Cardiac septum (tissue), 1 donor: ENCODE measurements around the gene COL4A2. TPM values are rescaled to one million over a fixed set of nuclear protein-coding genes. Genes with fewer than 3 reads are reported as not detected.

Experiments used
- DNase-seq: peaks from one replicate; pipeline ENCODE4 v3.0.0-alpha.2; 2020; ENCODE audit warnings: low spot score
- intact Hi-C: fragments of 100-400 bp; cut with DNase I; formaldehyde crosslinking; loops from one replicate; pipeline ENCODE4 v1.14.0; 2022
- total RNA-seq: library from RNA; stranded (reverse); fragmentation: NEBNext Ultra II Directional; extraction: Animal tissue kit (Norgen Biotek cat#: 25700); gene quantifications from one replicate; pipeline ENCODE4 v1.2.1, GENCODE V29; 2021
- donor health status: DM: no; HTN: no; CAD: no.

COL4A2 gene
- total RNA-seq, 1 donor from 2014 or later: 165 TPM

DNA sequence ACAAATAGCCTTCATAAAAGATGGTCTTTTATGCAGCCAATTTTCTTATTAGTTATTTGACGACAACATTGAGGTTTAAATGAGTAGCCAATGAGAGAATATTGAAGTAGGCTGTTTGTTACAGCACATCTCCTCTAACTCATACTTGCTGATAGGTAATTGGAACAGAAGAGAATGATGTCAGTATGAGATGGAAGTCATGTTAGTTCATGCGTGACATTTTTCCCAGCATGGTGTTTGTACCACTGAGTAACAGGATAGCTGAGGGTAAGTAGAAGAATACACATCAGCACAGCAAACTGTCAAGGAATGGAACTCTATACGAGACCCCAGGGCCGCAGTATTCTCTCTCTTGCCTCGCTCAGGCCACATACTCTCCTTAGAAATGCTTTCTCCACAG, 37.2 kb downstream of the COL4A2 start:
- no peak for DNase-seq
- intact Hi-C loops: no loop called here

DNA sequence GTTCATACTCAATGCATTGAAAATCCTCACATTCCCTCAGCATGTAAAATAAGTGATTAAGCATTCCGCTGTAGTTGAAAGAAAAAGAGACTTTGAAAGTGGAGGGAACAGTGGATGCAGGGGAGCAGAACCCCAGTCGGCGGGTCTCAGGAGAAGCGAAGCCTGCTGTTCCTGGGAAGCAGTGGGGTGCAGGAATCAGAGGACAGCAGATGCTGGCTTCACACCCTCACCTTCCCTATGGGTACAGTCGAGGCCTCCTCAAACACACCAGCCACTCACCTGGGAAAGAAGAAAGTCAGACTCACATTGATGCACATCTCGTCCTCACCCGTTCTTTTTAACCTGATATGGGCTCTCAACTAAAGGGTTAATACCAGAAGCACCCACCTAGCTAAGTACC, 38.2 kb downstream of the COL4A2 start:
- intact Hi-C loops: loop anchor here (5.0 kb wide), 1 partner anchor 33 kb away; no protein-coding TSS in a partner anchor
- DNase-seq: no peak

DNA sequence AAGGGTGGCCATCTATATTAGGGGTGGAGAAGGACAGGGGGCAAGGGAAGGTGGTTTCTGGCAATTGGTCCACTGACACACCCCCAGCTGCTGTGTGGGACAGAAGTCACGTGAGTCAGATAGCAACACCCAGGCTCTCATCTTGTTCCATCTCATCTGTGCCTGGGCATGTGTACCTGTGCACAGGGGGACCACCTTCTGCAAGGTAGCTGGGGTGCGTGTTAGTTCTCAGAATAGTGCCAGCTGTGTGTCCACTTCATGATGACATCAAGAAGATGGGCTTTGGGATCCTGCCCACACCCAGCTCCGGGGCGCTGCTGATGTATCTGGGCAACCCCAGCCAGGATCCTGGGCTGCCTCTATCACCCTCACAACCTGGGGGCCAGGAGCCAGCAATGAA, 38.6 kb downstream of the COL4A2 start:
- intact Hi-C loops: loop anchor here (5.0 kb wide), 1 partner anchor 33 kb away; no protein-coding TSS in a partner anchor
- no peak for DNase-seq

- no peak for DNase-seq
- intact Hi-C loops: loop anchor here (5.0 kb wide), 1 partner anchor 34 kb away; no protein-coding TSS in a partner anchor
Observed at GRCh38 chr13:110346661-110347067, 39.6 kb downstream of the COL4A2 start.

DNA sequence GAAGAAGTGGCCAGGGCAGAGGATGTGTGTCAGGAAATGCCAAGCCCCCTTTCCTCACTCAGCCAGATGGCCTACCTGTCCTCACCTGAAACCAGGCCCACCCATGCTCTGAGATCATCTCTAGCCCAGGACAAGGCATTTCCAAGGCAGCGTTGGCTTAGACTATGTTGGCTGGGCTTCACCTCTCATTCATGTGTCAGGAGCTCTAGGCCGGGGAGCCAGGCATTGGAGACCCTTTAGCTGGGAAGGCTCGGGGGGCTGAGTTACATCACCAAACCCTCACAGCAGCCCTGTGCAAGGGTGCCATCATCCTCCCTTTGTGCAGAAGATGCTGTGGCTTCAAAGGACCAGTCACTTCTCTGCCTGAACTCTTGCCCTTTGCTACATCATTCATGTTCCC, 40.0 kb downstream of the COL4A2 start:
- intact Hi-C loops: loop anchor here (5.0 kb wide), 1 partner anchor 35 kb away; no protein-coding TSS in a partner anchor

GRCh38 chr13:110347535-110348308, 40.6 kb downstream of the COL4A2 start:
- intact Hi-C loops: loop anchor here (5.0 kb wide), 1 partner anchor 35 kb away; no protein-coding TSS in a partner anchor
- DNase-seq: no peak

More for the DNA sequence above, 40.0 kb downstream of the COL4A2 start:
- DNase-seq: no peak

DNA sequence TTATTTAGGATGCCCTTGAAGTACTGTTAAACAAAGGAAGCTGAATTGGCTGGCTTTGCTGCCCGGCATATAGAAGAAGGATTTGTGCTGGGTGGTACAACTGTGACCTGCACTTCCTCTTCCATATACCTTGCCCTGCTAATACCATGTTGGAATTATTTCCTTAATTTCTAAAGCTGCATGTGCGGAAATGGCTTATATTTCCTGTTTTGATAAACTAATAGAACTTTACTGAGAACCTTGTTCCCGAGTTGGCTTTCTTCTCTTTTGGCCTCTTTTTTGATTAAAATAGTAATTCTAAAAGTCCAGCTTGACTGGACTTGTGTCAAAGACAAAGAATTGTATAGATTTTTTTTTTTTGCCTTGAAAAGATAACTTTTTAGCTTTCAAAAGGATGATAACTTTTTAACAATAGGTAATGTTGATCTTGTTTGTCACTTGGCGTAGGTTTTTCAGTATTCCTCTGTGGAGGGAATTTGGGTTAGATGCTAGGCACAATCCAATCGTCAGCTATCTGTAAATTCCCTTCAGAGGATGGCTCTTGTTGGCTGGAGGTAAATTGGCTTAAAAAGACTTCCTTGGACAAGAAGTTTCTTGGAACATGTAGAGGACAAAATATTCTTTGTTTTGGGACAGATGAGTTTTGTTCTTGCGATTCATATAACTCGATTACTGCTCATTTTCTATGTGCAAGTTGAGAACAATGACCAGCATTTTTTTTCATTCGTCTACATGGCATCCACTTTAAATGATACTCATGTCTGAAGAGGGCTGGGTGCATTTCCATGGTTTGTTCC, 41.4 kb downstream of the COL4A2 start:
- intact Hi-C loops: loop anchor here (5.0 kb wide), 1 partner anchor 36 kb away; no protein-coding TSS in a partner anchor
- DNase-seq: no peak

DNA sequence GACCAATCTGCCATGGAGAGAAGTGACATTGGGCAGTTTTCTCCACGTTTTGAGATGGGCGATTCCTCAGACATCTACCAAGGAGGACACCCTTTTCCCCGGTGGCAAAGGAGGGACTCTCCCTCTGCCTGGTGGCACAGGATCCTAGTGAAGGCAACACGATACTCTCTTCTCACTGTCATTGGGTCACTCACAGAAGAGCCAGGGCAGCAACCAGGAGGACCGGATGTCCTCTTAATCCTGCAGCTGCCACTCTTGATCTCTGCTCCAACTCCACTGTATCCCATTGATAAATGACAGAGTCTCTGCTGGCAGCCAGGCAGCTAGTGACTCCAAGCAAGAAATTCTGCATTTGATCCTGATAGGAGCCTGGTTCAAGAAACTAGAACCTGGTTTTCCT, 42.2 kb downstream of the COL4A2 start:
- no peak for DNase-seq
- intact Hi-C loops: loop anchor here (5.0 kb wide), 1 partner anchor 37 kb away; no protein-coding TSS in a partner anchor

- intact Hi-C loops: no loop called here
- DNase-seq: no peak
Observed at GRCh38 chr13:110350049-110350448, 43.0 kb downstream of the COL4A2 start.

DNA sequence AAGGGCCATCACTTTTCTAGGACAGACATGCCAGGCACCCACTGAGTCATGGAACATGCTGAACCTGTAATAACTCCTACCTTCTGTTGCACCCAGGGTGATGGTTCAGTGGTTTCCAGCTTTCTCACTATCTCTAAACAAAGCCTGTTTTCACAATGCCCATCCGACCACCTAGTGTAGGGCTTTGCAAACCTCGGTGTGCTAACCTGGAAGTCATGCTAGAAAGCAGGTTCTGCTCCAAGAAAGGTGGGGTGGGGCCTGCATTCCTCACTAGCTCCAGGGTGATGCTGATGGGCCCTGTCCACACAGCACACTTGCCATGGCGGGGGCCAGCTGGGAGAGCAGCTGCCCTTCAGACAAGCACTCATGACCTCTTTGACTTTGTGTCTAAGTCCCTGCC, 43.4 kb downstream of the COL4A2 start:
- intact Hi-C loops: no loop called here
- DNase-seq: no peak

DNA sequence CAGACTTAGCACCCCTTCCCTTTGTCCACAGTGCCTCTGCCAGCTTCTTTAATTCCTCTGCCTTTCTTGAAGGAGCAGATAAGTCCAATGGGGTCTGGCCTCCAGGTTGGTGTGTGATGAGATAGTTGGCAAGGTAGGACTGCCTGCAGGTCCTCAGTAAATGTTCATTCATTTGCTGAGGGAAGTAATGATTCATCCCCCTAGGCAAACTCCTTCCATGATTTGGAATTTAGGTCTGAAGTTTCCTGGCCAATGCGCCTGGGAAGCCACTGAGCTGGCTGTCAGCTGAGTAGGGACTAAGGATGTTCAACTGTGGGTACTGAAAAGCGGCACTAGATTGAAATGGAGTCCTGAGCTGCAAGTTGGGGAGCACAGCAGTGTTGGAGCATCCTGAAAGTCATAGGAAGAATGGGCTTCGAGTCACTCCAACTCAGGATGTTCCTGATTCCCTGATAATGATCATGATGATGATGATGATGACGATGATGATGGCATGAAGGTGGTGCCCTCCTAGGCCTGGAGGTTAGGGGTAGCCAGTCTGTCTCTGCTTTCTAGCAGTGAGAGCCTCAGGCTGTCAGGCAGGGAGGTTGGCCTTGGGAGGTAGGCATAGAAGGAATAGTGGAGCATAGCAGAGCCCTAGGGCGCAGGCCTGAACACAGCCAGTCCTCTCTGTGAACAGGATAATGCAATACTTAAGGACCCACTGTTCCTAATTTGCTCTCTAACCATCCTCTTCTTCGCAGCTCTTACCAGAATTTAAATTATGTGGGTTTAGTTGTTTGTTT, 44.7 kb downstream of the COL4A2 start:
- intact Hi-C loops: no loop called here
- no peak for DNase-seq

GRCh38 chr13:110352735-110353134, 45.7 kb downstream of the COL4A2 start:
- DNase-seq: no peak
- intact Hi-C loops: no loop called here

DNA sequence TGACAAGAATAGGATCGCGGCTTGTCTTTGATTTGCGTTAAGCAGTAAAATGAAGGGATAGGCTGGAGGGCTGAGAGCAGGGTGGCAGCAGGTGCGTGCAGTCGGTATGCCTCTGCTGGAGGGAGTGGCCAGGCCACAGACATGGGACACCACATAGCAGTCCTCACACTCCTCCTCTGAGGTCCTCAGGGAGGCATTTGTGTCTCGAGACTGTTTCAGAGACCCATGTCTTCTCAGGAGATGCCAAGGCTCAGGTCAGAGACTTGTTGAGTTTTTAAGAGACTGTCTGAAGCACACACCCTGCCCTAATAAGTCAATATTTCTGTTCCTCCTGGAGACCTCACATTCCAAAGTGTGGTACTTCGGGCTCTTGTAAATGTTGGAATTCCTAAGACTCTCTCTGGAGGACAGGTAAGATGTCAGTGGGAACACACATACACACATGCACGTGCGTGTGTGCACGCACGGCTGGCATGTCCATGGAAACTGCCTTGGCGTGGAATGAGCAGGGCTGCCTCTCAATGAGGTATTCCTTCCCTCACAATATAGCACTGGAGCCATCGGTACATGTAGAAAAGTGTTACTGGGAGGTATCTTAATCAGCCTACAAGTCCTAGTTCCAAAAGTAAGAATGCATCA, 46.4 kb downstream of the COL4A2 start:
- no peak for DNase-seq
- intact Hi-C loops: no loop called here

DNA sequence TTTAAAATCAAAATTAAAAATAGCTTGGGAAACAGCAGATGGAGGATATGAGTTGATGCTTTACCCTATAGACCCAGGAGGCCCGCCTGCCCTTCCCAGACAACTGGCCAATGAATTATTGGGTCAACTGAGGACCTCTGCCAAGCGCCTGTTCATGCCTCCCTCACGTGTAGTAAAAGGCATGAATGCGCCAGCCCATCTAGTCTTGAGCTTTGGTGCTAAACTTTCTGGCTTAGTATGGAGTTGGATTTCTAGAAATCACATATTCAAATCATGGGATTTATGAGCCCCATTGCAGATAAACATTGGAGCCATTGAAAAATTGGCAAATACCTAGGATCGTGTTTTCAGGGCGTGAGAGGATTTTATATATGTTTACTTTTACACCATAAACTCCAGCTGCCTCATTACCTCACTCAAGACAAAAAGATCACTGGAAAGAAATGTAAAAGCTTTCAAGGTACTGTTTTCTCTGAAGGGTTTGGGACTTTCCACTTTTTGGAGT, 47.1 kb downstream of the COL4A2 start:
- intact Hi-C loops: no loop called here
- DNase-seq: no peak

DNA sequence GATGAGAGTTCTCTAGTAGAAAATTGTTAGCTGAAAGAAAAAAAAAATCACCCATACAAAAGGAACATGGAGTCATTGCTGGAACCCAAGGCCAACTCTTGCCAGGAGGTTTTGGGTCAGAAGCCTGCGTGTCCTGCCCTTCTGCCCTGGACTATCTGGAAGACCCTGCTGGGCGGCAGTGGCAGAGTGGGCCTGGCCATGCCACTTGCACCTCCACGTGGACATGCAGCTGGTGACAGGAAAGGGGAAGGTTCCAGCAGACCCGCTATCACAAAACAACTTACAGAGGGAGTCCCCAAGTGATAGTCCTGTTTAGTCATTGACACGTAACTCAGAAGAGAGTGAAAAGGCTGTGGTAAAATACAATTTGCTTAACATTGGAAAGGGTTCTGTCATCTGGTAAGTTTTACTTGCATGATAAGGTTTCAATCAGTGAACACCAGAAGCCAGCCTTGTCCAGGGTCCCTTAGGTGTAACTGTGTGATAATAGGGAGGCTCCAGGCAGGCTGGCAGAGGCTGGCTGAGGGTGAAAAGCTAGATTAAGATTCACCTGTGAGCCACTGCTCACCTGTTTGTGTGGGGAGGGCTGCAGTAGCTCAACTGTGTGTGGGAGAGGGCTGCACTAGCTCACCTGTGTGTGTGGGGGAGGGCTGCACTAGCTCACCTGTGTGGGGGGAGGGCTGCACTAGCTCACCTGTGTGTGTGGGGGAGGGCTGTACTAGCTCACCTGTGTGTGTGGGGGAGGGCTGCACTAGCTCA, 47.8 kb downstream of the COL4A2 start:
- no peak for DNase-seq
- intact Hi-C loops: no loop called here

DNA sequence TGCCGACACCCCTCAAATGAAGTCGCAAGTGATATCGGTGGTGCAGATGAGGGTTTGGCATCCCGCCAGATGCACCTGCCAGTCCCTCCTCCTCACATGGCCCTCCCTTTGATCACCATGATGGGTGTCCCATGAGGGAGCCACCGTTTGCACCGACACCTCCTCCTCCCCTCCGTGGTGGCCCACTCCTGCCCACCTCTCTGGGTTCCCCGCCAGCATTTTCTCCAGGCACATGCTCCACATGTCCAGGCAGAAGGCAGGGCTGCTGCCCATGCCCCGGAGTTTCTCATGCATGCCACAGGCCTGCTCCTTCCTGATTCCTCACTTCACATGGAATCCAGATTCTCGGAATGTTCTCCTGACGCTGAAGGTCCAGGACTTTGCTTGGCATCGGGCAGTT, 49.3 kb downstream of the COL4A2 start:
- intact Hi-C loops: no loop called here
- DNase-seq: no peak

GRCh38 chr13:110358381-110358780, 51.3 kb downstream of the COL4A2 start:
- intact Hi-C loops: no loop called here
- no peak for DNase-seq

GRCh38 chr13:110359840-110360301, 52.8 kb downstream of the COL4A2 start:
- no peak for DNase-seq
- intact Hi-C loops: no loop called here
